GM21737 (cell line): ENCODE data around the gene FGFR4.
A peak's percentile ranks its signal among the peaks of the same experiment; 100 is the strongest.

ENCODE experiments used
- ATAC-seq: cut with Tn5 transposase; IDR thresholded peaks from one replicate; pipeline ENCODE4 v1.9.1; 2021; ENCODE audit warnings: mild to moderate bottlenecking, moderate library complexity; ENCODE audit not compliant: unreplicated experiment

The FGFR4 gene

GRCh38 chr5:177131019-177131320 is 44.3 kb downstream of the FGFR4 start:
- no peak for ATAC-seq

- no peak for ATAC-seq
Measured at GRCh38 chr5:177131352-177132135, 44.8 kb downstream of the FGFR4 start.

GRCh38 chr5:177132136-177133095 is 45.7 kb downstream of the FGFR4 start:
- no peak for ATAC-seq

GRCh38 chr5:177133096-177133852 is 46.6 kb downstream of the FGFR4 start, which contains the start of gene NSD1:
Gene NSD1, plus strand, starts transcription at chr5:177133773. Its CDS starts 1,331 bp downstream, at chr5:177135104.
- peak; percentile 50 for ATAC-seq

GRCh38 chr5:177133853-177134696 is 47.4 kb downstream of the FGFR4 start:
- peak; percentile 25 for ATAC-seq

- no peak for ATAC-seq
Measured at GRCh38 chr5:177134697-177135225, 48.0 kb downstream of the FGFR4 start.

- no peak for ATAC-seq
Measured at GRCh38 chr5:177140312-177140711, 53.6 kb downstream of the FGFR4 start.

- no peak for ATAC-seq
Measured at GRCh38 chr5:177141496-177141895, 54.8 kb downstream of the FGFR4 start.

- no peak for ATAC-seq
Measured at GRCh38 chr5:177142098-177142611, 55.4 kb downstream of the FGFR4 start.

GRCh38 chr5:177142778-177143177 is 56.1 kb downstream of the FGFR4 start:
- no peak for ATAC-seq

- no peak for ATAC-seq
Measured at GRCh38 chr5:177146891-177147638, 60.4 kb downstream of the FGFR4 start.
